H1 (cell line): ENCODE data around the gene TBR1. TPM values are rescaled to one million over a fixed set of nuclear protein-coding genes. Genes with fewer than 3 reads are reported as not detected.

Source experiments
- CTCF ChIA-PET: fragments of 300-600 bp; sonication (Branson Sonifier 250); formaldehyde crosslinking; loops from one replicate; lab custom pipeline; 2021; ENCODE audit not compliant: partially characterized antibody; lab: Charles Lee
- POLR2A ChIA-PET: fragments of 300-600 bp; sonication (Branson Sonifier 250); formaldehyde crosslinking; loops from one replicate; lab custom pipeline; 2021; ENCODE audit warnings: inconsistent platforms; ENCODE audit not compliant: partially characterized antibody; lab: Charles Lee
- DNase-seq, 2 experiments: peaks; one replicate each; pipeline versions ENCODE4 v3.0.0 to v3.0.0-alpha.2; 2010 to 2022; ENCODE audit warnings: low spot score in 2 of 2, low read depth in 1 of 2, mixed read lengths in 1 of 2
- FAIRE-seq: peaks from 2 replicates; lab custom pipeline; 2011; peaks lifted over from hg19 to GRCh38; lab: Jason Lieb, UNC
- H2AFZ ChIP-seq: 2 replicates; pipeline ENCODE4 v1.8.1; 2012; ENCODE audit warnings: low read length, inconsistent platforms
- H2AK5ac ChIP-seq: 2 replicates; pipeline ENCODE4 v1.6.1; 2013; ENCODE audit warnings: low read depth, low read length
- H2BK120ac ChIP-seq: replicated peaks from 2 replicates; pipeline ENCODE3; 2013; ENCODE audit warnings: low read depth, low read length, inconsistent platforms
- H2BK12ac ChIP-seq: 2 replicates; pipeline ENCODE4 v1.6.1; 2013; ENCODE audit warnings: low read depth, low read length
- H2BK15ac ChIP-seq: 2 replicates; pipeline ENCODE4 v1.6.1; 2013; ENCODE audit warnings: low read length
- H2BK20ac ChIP-seq: 2 replicates; pipeline ENCODE4 v1.6.1; 2013; ENCODE audit warnings: low read length
- H2BK5ac ChIP-seq: 2 replicates; pipeline ENCODE4 v1.6.1; 2013; ENCODE audit warnings: low read depth, low read length
- H3K14ac ChIP-seq: 2 replicates; pipeline ENCODE4 v1.6.1; 2013; ENCODE audit warnings: inconsistent platforms; ENCODE audit not compliant: insufficient read length
- H3K18ac ChIP-seq: 2 replicates; pipeline ENCODE4 v1.6.1; 2013; ENCODE audit warnings: low read length; ENCODE audit errors: extremely low read depth
- H3K23ac ChIP-seq: 2 replicates; pipeline ENCODE4 v1.6.1; 2013; ENCODE audit warnings: inconsistent platforms; ENCODE audit not compliant: insufficient read length
- H3K23me2 ChIP-seq: 2 replicates; pipeline ENCODE4 v1.6.1; 2013; ENCODE audit warnings: low read depth, low read length
- H3K27ac ChIP-seq: 2 replicates; pipeline ENCODE4 v1.6.1; 2011; ENCODE audit warnings: low read depth, low read length, inconsistent platforms
- H3K27me3 ChIP-seq, 4 experiments: replicated peaks in 1 of 4; 1 replicate in 1 of 4; 2 replicates in 3 of 4; pipeline versions ENCODE4 v1.6.1 to v1.8.1; 2011 to 2013; ENCODE audit warnings: low read length in 3 of 4, mild to moderate bottlenecking in 3 of 4, inconsistent platforms in 2 of 4, mixed read lengths in 2 of 4, moderate library complexity in 1 of 4; ENCODE audit not compliant: control insufficient read depth in 3 of 4, insufficient read depth in 3 of 4; ENCODE audit errors: extremely low read depth in 1 of 4
- H3K36me3 ChIP-seq, 4 experiments: 2 replicates each; pipeline versions ENCODE4 v1.6.1 to v1.8.1; 2011 to 2013; ENCODE audit warnings: mild to moderate bottlenecking in 4 of 4, low read length in 3 of 4, moderate library complexity in 2 of 4, control low read depth in 1 of 4, inconsistent platforms in 1 of 4; ENCODE audit not compliant: insufficient read depth in 4 of 4, control insufficient read depth in 2 of 4
- H3K4ac ChIP-seq: replicated peaks from 2 replicates; pipeline ENCODE3; 2013; ENCODE audit warnings: low read length, low read depth, mixed read lengths, inconsistent platforms; ENCODE audit not compliant: insufficient read length
- H3K4me1 ChIP-seq, 4 experiments: replicated peaks in 1 of 4; 1 replicate in 1 of 4; 2 replicates in 3 of 4; pipeline versions ENCODE4 v1.6.1 to v1.8.1; 2011 to 2013; ENCODE audit warnings: low read length in 3 of 4, inconsistent platforms in 2 of 4, mixed read lengths in 1 of 4; ENCODE audit not compliant: insufficient read depth in 4 of 4, control insufficient read depth in 3 of 4
- H3K4me2 ChIP-seq, 2 experiments: 2 replicates each; pipeline versions ENCODE4 v1.6.1 to v1.8.1; 2011 to 2013; ENCODE audit warnings: low read depth in 2 of 2, low read length in 2 of 2, control low read depth in 1 of 2, inconsistent platforms in 1 of 2, mild to moderate bottlenecking in 1 of 2; ENCODE audit not compliant: insufficient read depth in 1 of 2
- H3K4me3 ChIP-seq, 4 experiments: fragments of 200-600, 300-600 bp in 1 of 4; sonication (generic), shearing (Covaris generic), sonication (Bioruptor Twin) in 1 of 4; 2 replicates each; pipeline versions ENCODE4 v1.5.1 to v1.8.1; 2011 to 2016; ENCODE audit warnings: low read length in 4 of 4, low read depth in 3 of 4, control low read depth in 2 of 4, inconsistent platforms in 2 of 4, mild to moderate bottlenecking in 2 of 4, mixed read lengths in 1 of 4, moderate library complexity in 1 of 4; ENCODE audit not compliant: insufficient read depth in 2 of 4; ENCODE audit errors: extremely low read depth in 1 of 4
- H3K56ac ChIP-seq: replicated peaks from 2 replicates; pipeline ENCODE3; 2013; ENCODE audit warnings: low read depth, mild to moderate bottlenecking, mixed read lengths, low read length, inconsistent platforms; ENCODE audit not compliant: insufficient read length
- H3K79me1 ChIP-seq: 2 replicates; pipeline ENCODE4 v1.6.1; 2013; ENCODE audit warnings: low read depth, low read length, control low read depth
- H3K79me2 ChIP-seq, 2 experiments: 2 replicates each; pipeline versions ENCODE4 v1.6.1 to v1.8.1; 2012 to 2013; ENCODE audit warnings: low read length in 2 of 2, mild to moderate bottlenecking in 2 of 2, inconsistent platforms in 1 of 2; ENCODE audit not compliant: insufficient read depth in 2 of 2, control insufficient read depth in 1 of 2
- H3K9ac ChIP-seq, 4 experiments: replicated peaks in 1 of 4; 1 replicate in 1 of 4; 2 replicates in 3 of 4; pipeline versions ENCODE4 v1.6.1 to v1.8.1; 2011 to 2013; ENCODE audit warnings: low read depth in 3 of 4, low read length in 3 of 4, control low read depth in 2 of 4, mild to moderate bottlenecking in 2 of 4, moderate library complexity in 2 of 4, inconsistent platforms in 1 of 4; ENCODE audit errors: extremely low read depth in 1 of 4
- H3K9me3 ChIP-seq, 2 experiments: 2 replicates each; pipeline versions ENCODE4 v1.6.1 to v1.8.1; 2012 to 2013; ENCODE audit warnings: mild to moderate bottlenecking in 2 of 2, moderate library complexity in 2 of 2, control low read depth in 1 of 2, inconsistent platforms in 1 of 2, low read depth in 1 of 2, low read length in 1 of 2, mixed read lengths in 1 of 2; ENCODE audit not compliant: insufficient read depth in 2 of 2
- H4K20me1 ChIP-seq, 2 experiments: replicated peaks in 1 of 2; 2 replicates each; pipeline versions ENCODE3 to v1.8.1; 2011 to 2013; ENCODE audit warnings: inconsistent platforms in 2 of 2, low read length in 2 of 2, mild to moderate bottlenecking in 1 of 2; ENCODE audit not compliant: insufficient read depth in 2 of 2, control insufficient read depth in 1 of 2
- H4K5ac ChIP-seq: 2 replicates; pipeline ENCODE4 v1.6.1; 2013; ENCODE audit warnings: low read length, low read depth, mixed read lengths, inconsistent platforms; ENCODE audit not compliant: insufficient read length
- H4K8ac ChIP-seq: 2 replicates; pipeline ENCODE4 v1.8.0; 2013; ENCODE audit warnings: mild to moderate bottlenecking, moderate library complexity, low read length, inconsistent platforms; ENCODE audit not compliant: insufficient read depth; ENCODE audit errors: extremely low read depth
- H4K91ac ChIP-seq: replicated peaks from 2 replicates; pipeline ENCODE3; 2013; ENCODE audit warnings: low read length, mixed read lengths, inconsistent platforms; ENCODE audit not compliant: insufficient read length
- BACH1 ChIP-seq: IDR thresholded peaks from 2 replicates; pipeline ENCODE4 v1.6.1; 2012; ENCODE audit warnings: low read length, improper control_type of control experiment
- CHD1 ChIP-seq: IDR thresholded peaks from 2 replicates; pipeline ENCODE4 v1.6.1; 2012; ENCODE audit warnings: low read depth, low read length, improper control_type of control experiment
- CHD2 ChIP-seq: IDR thresholded peaks from 2 replicates; pipeline ENCODE4 v1.6.1; 2012; ENCODE audit warnings: low read length, improper control_type of control experiment
- CTBP2 ChIP-seq: IDR thresholded peaks from 2 replicates; pipeline ENCODE4 v1.7.0; 2011; ENCODE audit warnings: borderline replicate concordance, mild to moderate bottlenecking, moderate library complexity, mixed read lengths, low read length; ENCODE audit not compliant: insufficient read depth, insufficient read length
- FOSL1 ChIP-seq: IDR thresholded peaks from 2 replicates; pipeline ENCODE4 v1.6.1; 2011; ENCODE audit warnings: mild to moderate bottlenecking, low read depth, low read length, moderate library complexity; ENCODE audit not compliant: insufficient read depth
- GTF2F1 ChIP-seq: IDR thresholded peaks from 2 replicates; pipeline ENCODE4 v1.6.1; 2012; ENCODE audit warnings: low read depth, low read length, improper control_type of control experiment, borderline replicate concordance
- SAP30 ChIP-seq: fragments of 300-600 bp; sonication (generic); IDR thresholded peaks from 2 replicates; pipeline ENCODE4 v1.7.1; 2012; ENCODE audit warnings: low read length, moderate library complexity, mild to moderate bottlenecking, inconsistent platforms; ENCODE audit not compliant: insufficient read depth, insufficient replicate concordance
- SP1 ChIP-seq: IDR thresholded peaks from 2 replicates; pipeline ENCODE4 v1.6.1; 2011; ENCODE audit warnings: low read depth, low read length
- SRF ChIP-seq: IDR thresholded peaks from 2 replicates; pipeline ENCODE4 v1.6.1; 2011; ENCODE audit warnings: mild to moderate bottlenecking, low read depth, low read length, moderate library complexity
- SUZ12 ChIP-seq: fragments of 200-600 bp; sonication (generic); IDR thresholded peaks from 2 replicates; pipeline ENCODE4 v1.6.1; 2012; ENCODE audit warnings: mild to moderate bottlenecking, inconsistent platforms, low read length, moderate library complexity, mixed read lengths
- TCF12 ChIP-seq: IDR thresholded peaks from 2 replicates; pipeline ENCODE4 v1.6.1; 2011; ENCODE audit warnings: low read depth, mild to moderate bottlenecking, low read length
- WGBS, 2 experiments: shearing (Covaris generic) in 1 of 2; methylation state at CpG; one replicate each; pipeline versions ENCODE4 v1.1.6 to v1.1.7; 2013 to 2015; ENCODE audit warnings: low lambda C conversion rate in 2 of 2, mixed read lengths in 2 of 2, inconsistent platforms in 1 of 2, low coverage in 1 of 2, missing lambda C conversion rate in 1 of 2; ENCODE audit not compliant: insufficient replicate concordance in 2 of 2, insufficient coverage in 1 of 2, insufficient read length in 1 of 2; ENCODE audit errors: extremely low coverage in 1 of 2, missing lambda C conversion rate in 1 of 2; 5-methylcytosine and 5-hydroxymethylcytosine counted together
- polyA plus RNA-seq, 7 experiments: library from polyadenylated mRNA; depleted of rRNA in 3 of 7; stranded (reverse) in 5 of 7; unstranded in 2 of 7; fragments of >200 nt in 5 of 7; fragments of 200-250 nt in 2 of 7; gene quantifications; 1 replicate in 5 of 7; 2 replicates in 1 of 7; 4 replicates in 1 of 7; pipeline versions ENCODE4 v1.2.1 to v1.2.3, GENCODE V29; 2011 to 2013; ENCODE audit warnings: missing spikeins in 2 of 7, mixed read lengths in 2 of 7
- total RNA-seq: library from RNA; stranded (reverse); fragmentation: NEBNext Ultra II Directional; extraction: Animal tissue kit (Norgen Biotek cat#: 25700); gene quantifications from 2 replicates; pipeline ENCODE4 v1.2.1, GENCODE V29; 2021

The TBR1 gene
- total and polyA plus RNA-seq, 2 of the 8 experiments (the other 6 are each of a cell fraction or from before 2014, with no cell fraction given) = not detected

DNA sequence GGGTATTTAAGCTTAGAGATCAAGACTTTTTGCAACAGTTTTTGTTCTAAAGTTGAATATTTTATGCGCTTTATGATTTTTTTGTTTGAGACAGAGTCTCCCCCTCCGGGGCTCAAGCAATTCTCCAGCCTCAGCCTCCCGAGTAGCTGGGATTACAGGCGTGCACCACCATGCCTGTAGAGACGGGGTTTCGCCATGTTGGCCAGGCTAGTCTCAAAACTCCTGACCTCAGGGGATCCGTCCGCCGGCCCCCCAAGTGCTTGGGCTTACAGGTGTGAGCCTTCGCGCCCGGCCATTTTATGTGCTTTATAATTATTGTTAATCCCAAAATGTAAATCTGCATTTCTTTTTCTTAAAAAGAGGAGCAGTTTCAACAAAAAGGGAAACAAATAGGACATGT lies 29.0 kb downstream of the TBR1 start:
- CTCF ChIA-PET = interaction anchor here (0.6 kb wide), 2 partner anchors 580 to 750 kb away, joined by 3 to 4 read pairs; no protein-coding TSS in a partner anchor
- H3K23me2 ChIP-seq = no peaks in the 10 kb centered on the region
- TF ChIP-seq SAP30 = no peak
- TF ChIP-seq CTBP2 = no peak
- no peak for TF ChIP-seq SUZ12
- no peak for TF ChIP-seq CHD2
- no peak for TF ChIP-seq TCF12
- TF ChIP-seq SP1 = no peak
- TF ChIP-seq BACH1 = no peak
- TF ChIP-seq GTF2F1 = no peak
- TF ChIP-seq FOSL1 = no peak
- no peak for TF ChIP-seq SRF
- no peak for TF ChIP-seq CHD1

More for the DNA sequence above, 29.0 kb downstream of the TBR1 start:
- Histone ChIP-seq H3K9me3 (no peaks in the 10 kb centered on the region), H3K79me1 (no peaks in the 10 kb centered on the region), H3K14ac (no peak overlapping the region), H3K23ac (no peak overlapping the region), H4K91ac (no peak overlapping the region), H3K56ac (no peak overlapping the region), H3K4me3 (no peak overlapping the region), H3K18ac (no peak overlapping the region), H2BK120ac (no peak overlapping the region), H2BK20ac (no peak overlapping the region), H2BK5ac (no peak overlapping the region), H3K79me2 (no peaks in the 10 kb centered on the region), H3K36me3 (no peaks in the 10 kb centered on the region), H4K5ac (no peak overlapping the region), H2AFZ (no peak overlapping the region), H3K9ac (no peak overlapping the region), H3K4ac (no peak overlapping the region), H3K27ac (no peak overlapping the region), H4K8ac (no peak overlapping the region), H2BK15ac (no peak overlapping the region), H3K27me3 (no peaks in the 10 kb centered on the region), H3K4me2 (no peak overlapping the region), H2BK12ac (no peak overlapping the region), H4K20me1 (no peaks in the 10 kb centered on the region), H3K4me1 (no peaks in the 10 kb centered on the region), H2AK5ac (no peak overlapping the region)
- POLR2A ChIA-PET = no interaction called here
- 94% methylated on average over 12 of the region's 12 CpGs; no CpG with 5 or more reads in 1 of the 2 experiments for WGBS, 2 experiments
- DNase-seq (no peak), FAIRE-seq (no peak)
